Thoracic aorta (tissue), 2 donors: ENCODE results near the gene WNK2. TPM values are rescaled to one million over a fixed set of nuclear protein-coding genes. Genes with fewer than 3 reads are reported as not detected.
"Not testable (repeated sequence)": the region's sequence is repeated elsewhere in the genome, so short reads cannot be mapped to it uniquely, and the experiment has no call there.

ENCODE experiments used
- ATAC-seq: fragments of 150-250 bp; one replicate; pipeline ENCODE4 v1.8.0; 2017; ENCODE audit warnings: low read depth; ENCODE audit not compliant: insufficient number of reproducible peaks, low FRiP score
- DNase-seq: peaks from one replicate; pipeline ENCODE4 v3.0.0-alpha.2; 2020; ENCODE audit warnings: low spot score
- H3K27ac ChIP-seq, 2 donors: fragments of 200-600 bp; sonication (generic); 1 replicate in 1 of 2; 2 replicates in 1 of 2; pipeline ENCODE4 v1.5.1; 2016; ENCODE audit warnings: mild to moderate bottlenecking in 2 of 2, moderate library complexity in 2 of 2
- H3K27me3 ChIP-seq: fragments of 200-600 bp; sonication (generic); replicated peaks from 2 replicates; pipeline ENCODE4 v1.6.0; 2016; ENCODE audit warnings: mild to moderate bottlenecking; ENCODE audit not compliant: insufficient read depth
- H3K36me3 ChIP-seq: fragments of 200-600 bp; sonication (generic); one replicate; pipeline ENCODE4 v1.5.1; 2016
- H3K4me1 ChIP-seq, 2 donors: fragments of 200-600 bp; sonication (generic); 1 replicate in 1 of 2; 2 replicates in 1 of 2; pipeline versions ENCODE4 v1.5.1 to v1.6.0; 2016; ENCODE audit warnings: low read depth in 2 of 2, mild to moderate bottlenecking in 1 of 2; ENCODE audit not compliant: control insufficient read depth in 1 of 2
- H3K4me3 ChIP-seq: fragments of 200-600 bp; sonication (generic); 2 replicates; pipeline ENCODE4 v1.5.1; 2016; ENCODE audit warnings: mild to moderate bottlenecking
- H3K9me3 ChIP-seq: fragments of 200-600 bp; sonication (generic); 2 replicates; pipeline ENCODE4 v1.5.1; 2016
- total RNA-seq, 2 donors: library from RNA; depleted of rRNA; stranded (reverse); fragments of >200 nt; gene quantifications; one replicate each; pipeline versions ENCODE4 v1.1.0 to v1.2.3, GENCODE V29; 2016
- TF ChIP-seq, protein P1 (sequence below): fragments of 200-600 bp; sonication (generic); IDR thresholded peaks from one replicate; pipeline ENCODE4 v1.5.1; 2019; ENCODE audit warnings: antibody characterized with exemption

The WNK2 gene
- total RNA-seq, 2 donors from 2014 or later = 0.95 to 4.7 TPM

- Histone ChIP-seq H3K27me3 (no peaks in the 10 kb centered on the region), H3K36me3 (no peaks in the 10 kb centered on the region), H3K27ac (no peak overlapping the region), H3K4me1 (no peaks in the 10 kb centered on the region), H3K9me3 (no peaks in the 10 kb centered on the region), H3K4me3 (no peak overlapping the region)
- TF ChIP-seq, protein P1, sequence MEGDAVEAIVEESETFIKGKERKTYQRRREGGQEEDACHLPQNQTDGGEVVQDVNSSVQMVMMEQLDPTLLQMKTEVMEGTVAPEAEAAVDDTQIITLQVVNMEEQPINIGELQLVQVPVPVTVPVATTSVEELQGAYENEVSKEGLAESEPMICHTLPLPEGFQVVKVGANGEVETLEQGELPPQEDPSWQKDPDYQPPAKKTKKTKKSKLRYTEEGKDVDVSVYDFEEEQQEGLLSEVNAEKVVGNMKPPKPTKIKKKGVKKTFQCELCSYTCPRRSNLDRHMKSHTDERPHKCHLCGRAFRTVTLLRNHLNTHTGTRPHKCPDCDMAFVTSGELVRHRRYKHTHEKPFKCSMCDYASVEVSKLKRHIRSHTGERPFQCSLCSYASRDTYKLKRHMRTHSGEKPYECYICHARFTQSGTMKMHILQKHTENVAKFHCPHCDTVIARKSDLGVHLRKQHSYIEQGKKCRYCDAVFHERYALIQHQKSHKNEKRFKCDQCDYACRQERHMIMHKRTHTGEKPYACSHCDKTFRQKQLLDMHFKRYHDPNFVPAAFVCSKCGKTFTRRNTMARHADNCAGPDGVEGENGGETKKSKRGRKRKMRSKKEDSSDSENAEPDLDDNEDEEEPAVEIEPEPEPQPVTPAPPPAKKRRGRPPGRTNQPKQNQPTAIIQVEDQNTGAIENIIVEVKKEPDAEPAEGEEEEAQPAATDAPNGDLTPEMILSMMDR = no peak
- DNase-seq (no peak), ATAC-seq (no peak)
Observed at GRCh38 chr9:93321220-93321610, 137.3 kb downstream of the WNK2 start.

DNA sequence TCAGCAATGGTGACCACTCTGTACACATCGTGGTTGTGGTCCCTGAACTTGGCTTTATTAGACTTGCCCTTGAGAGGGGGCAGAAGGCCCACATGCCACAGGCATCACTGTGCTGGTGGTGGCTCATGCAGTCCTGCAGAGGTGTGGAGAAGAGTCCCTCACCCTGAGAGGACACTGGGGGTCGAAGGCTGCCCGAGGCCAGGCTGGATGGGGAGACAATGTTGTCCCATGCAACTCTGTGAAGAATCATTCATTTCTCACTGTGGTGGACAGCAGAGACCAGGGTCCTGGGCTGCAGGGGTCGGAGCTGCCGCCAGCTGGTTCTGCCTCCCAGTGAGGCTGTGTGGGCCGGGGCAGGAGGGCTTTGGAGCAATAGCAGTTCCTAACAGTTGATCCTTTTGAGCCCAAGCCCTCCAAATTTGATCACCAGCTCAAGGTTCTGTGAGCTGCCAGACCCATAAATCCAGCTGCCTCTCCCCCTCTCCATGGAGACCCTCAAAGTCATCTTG lies 139.6 kb downstream of the WNK2 start:
- H3K36me3 ChIP-seq, H3K27ac ChIP-seq, DNase-seq, H3K4me1 ChIP-seq, H3K4me3 ChIP-seq, ATAC-seq, H3K27me3 ChIP-seq, H3K9me3 ChIP-seq: not testable (repeated sequence)

DNA sequence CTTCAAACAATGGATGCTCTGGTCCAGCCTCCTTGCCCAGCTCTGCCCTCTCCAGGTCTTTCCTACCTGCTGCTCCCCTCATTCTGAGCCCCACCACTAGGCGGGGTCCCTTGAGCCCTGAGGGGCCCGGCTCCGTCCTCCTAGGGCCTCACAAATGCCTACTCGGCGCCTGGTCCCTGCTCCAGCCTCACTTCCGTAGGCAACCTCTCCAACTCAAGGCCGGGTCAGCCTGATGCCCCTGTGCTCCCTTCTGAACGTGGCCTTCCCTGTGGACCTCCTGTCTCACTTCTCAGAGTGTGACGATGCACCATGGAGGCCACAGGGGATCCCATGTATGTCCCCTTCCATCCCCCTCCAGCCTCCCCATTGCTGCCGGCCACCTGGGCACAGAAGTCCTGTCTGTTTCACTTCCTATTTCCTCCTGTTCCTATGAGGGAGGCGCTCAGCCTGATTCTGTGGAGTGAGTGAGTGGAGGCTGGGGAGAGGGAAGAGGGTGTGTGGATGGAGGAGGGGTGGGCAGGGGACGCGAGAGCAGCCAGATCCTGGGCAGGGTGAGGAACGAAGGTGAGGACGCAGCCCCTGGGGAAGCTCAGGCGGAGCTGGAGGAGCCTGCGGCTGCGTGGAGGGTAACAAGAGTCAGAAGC lies 140.4 kb downstream of the WNK2 start:
- no peaks in the 10 kb centered on the region for H3K36me3 ChIP-seq
- no peaks in the 10 kb centered on the region for H3K27me3 ChIP-seq
- ATAC-seq (no peak), DNase-seq (no peak)
- TF ChIP-seq, protein P1 = no peak
- H3K9me3 ChIP-seq = no peaks in the 10 kb centered on the region
- no peaks in the 10 kb centered on the region for H3K4me1 ChIP-seq
- no peak overlapping the region for H3K27ac ChIP-seq
- no peak overlapping the region for H3K4me3 ChIP-seq

DNA sequence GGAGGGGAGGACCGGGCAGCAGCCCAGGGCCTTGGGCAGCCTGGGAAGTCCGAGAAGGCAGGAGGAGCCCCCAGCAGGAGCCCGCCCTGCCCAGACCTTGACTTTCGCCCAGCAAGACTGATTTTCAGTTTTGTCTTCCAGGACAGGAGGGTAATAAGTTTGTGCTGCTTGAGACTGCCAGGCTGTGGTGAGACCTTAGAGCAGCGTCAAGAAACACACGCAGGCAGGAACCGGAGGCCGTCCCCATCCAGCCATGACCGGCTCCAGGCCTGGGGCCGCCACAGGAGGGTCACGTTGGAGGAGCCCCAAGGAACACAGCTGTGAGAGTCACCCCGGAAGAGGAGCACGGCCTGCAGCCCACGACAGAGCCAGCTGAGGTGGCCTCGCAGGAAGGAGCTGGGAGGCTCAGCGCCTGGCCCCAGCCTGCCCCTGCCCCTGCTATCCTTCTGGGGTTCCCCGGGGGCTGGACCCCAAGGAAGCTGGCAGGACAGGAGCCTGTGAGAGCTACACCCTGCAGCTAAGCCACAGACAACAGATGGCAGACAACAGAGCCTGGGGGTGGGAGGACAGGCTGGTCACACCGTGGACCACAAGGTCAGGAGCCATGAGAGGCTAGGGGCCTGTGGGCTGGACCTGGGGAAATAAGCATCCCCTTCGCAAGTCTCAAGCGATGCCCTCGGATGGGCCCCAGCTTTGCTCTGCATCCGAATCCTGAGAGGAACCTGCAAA lies 141.5 kb downstream of the WNK2 start:
- DNase-seq = no peak
- Histone ChIP-seq H3K27ac (no peak overlapping the region), H3K4me1 (no peaks in the 10 kb centered on the region), H3K27me3 (no peaks in the 10 kb centered on the region), H3K4me3 (no peak overlapping the region), H3K36me3 (no peaks in the 10 kb centered on the region), H3K9me3 (no peaks in the 10 kb centered on the region)
- TF ChIP-seq, protein P1 = no peak
- no peak for ATAC-seq

DNA sequence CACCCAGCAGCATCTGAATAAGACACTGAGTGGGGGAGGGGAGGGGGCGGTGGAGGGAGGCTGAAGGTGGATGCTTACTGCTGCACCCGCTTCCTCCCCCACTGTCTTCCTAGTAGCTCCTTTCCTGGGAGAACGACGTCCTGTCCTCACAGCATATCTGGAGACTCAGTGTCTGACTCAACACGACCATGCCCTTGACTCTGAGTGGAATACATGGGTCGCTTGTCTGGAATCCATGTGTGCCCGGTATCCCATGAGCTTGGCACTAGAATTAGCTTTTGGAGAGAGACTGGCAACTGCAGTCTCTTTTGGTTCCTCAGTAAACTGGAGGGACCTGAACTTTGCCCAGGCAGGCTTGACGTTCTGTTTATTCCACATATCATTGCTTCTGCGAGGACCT lies 142.1 kb downstream of the WNK2 start:
- no peaks in the 10 kb centered on the region for H3K27me3 ChIP-seq
- no peak overlapping the region for H3K27ac ChIP-seq
- no peaks in the 10 kb centered on the region for H3K9me3 ChIP-seq
- H3K4me3 ChIP-seq = no peak overlapping the region
- ATAC-seq (no peak), DNase-seq (no peak)
- H3K4me1 ChIP-seq = no peaks in the 10 kb centered on the region
- TF ChIP-seq, protein P1 = no peak
- H3K36me3 ChIP-seq = no peaks in the 10 kb centered on the region
